Panc1 (cell line): Measurements from ENCODE around the gene GRIK4.

Experiments
- CTCF ChIP-seq: fragments of 450-650 bp; IDR thresholded peaks from 2 replicates; pipeline ENCODE4 v1.5.1; 2017; ENCODE audit warnings: mild to moderate bottlenecking
- SIN3A ChIP-seq: IDR thresholded peaks from 2 replicates; pipeline ENCODE4 v1.6.1; 2012; ENCODE audit warnings: low read depth, mild to moderate bottlenecking, low read length, moderate library complexity, borderline replicate concordance; ENCODE audit not compliant: insufficient read depth

GRCh38 chr11:120881596-120881995, 370.0 kb downstream of the GRIK4 start:
- TF ChIP-seq CTCF (no peak), SIN3A (no peak)
